CD4-positive, alpha-beta T cell treated with Interleukin-10 for 1 hour (primary cell): Measurements from ENCODE around the gene FAM13C.
"Not testable (repeated sequence)": the region's sequence is repeated elsewhere in the genome, so short reads cannot be mapped to it uniquely, and the experiment has no call there.

Experiments
- DNase-seq: peaks from one replicate; pipeline ENCODE4 v3.0.0-alpha.2; 2020

The FAM13C gene

DNA sequence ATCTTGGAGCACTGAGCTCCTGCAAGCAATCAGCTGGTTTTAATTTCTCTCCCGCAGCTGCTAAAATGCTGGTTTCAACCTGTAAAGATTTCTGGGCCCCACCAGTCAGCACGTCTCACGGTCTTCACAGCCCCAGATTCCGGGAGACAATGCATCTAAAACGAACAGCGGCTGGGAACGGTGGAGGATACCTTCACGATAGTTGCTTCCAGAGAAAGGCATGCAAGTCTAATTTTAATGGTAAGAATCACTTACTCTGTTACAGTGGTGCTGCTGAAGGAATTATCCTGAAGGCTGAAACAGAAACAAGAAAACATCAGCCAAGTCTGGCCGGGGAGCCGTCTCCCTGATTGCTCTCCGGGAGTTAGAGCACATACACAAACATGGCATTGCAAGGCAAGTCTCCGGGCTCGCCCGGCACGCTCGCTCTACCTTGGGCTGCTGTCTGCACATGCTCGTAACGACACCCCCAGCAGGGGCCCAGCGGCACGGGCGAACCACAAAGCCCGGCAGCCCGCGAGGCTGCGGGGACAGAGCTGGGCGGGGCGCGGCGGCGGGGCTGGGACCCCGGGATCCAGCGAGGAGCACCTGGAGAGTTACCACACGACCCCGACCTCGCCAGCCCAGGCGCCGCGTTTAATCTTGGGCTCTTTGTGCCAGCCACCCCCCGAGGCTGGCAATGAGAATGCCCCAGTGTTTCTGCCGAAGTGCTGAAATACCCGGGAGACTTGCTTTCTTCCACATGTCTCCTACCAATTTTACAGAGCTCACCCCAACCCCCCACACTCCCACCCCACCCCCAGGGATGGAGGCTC is at the start of gene FAM13C:
Gene FAM13C, minus strand, starts transcription at position 406 of the 815 bp plus-strand sequence. Its CDS starts 89 bp downstream, at position 317.
- DNase-seq = no peak

DNA sequence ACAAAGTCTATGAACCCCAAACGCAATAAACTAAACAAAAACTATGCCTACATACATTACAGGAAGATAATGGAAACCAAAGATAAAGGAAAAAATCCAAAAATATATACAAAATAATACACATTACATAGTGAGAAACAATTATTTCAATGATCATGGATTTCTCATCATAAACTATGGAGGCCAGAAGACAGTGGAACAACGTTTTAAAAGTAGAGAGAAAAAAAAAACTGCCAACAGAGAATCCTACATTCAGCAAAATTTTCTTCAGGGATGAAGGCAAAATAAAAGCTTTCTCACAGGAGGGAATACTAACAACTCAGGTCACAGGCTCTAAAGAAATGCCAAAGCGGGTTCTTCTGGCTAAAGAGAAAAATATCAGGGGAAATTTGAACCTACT is 42.9 kb upstream of the FAM13C start:
- DNase-seq = no peak

DNA sequence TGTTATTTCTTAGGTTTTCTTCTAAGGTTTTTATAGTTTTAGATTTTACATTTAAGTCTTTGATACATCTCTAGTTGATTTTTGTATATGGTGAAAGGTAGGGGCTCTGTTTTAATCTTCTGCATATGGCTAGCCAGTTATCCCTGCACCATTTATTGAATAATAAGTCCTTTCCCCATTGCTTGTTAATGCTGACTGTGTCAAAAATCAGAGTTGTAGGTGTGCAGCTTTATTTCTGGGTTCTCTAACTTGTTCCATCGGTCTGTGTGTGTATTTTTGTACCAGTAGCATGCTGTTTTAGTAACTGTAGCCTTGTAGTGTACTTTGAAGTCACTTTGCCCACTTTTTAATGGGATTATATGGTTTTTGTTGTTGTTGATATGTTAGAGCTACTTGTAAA is 37.9 kb upstream of the FAM13C start:
- no peak for DNase-seq

DNA sequence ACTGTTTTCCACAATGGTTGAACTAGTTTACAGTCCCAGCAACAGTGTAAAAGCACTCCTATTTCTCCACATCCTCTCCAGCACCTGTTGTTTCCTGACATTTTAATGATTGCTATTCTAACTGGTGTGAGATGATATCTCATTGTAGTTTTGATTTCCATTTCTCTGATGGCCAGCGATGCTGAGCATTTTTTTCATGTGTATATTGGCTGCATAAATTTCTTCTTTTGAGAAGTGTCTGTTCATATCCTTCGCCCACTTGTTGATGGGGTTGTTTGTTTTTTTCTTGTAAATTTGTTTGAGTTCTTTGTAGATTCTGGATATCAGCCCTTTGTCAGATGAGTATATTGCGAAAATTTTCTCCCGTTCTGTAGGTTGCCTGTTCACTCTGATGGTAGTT is 37.0 kb upstream of the FAM13C start:
- not testable (repeated sequence) for DNase-seq

DNA sequence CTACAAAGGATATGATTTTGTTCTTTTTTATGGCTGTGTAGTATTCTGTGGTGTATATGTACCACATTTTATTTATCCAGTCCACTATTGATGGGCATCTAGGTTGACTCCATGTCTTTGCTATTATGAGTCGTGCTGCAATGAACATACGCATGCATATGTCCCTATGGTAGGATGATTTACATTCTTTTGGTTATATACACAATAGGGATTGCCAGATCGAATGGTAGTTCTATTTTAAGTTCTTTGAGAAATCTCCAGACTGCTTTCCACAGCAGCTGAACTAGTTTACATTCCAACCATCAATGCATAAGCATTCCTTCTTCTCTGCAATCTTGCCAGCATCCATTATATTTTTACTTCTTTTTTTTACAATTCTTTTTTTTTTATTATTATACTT is 35.6 kb upstream of the FAM13C start:
- no peak for DNase-seq

DNA sequence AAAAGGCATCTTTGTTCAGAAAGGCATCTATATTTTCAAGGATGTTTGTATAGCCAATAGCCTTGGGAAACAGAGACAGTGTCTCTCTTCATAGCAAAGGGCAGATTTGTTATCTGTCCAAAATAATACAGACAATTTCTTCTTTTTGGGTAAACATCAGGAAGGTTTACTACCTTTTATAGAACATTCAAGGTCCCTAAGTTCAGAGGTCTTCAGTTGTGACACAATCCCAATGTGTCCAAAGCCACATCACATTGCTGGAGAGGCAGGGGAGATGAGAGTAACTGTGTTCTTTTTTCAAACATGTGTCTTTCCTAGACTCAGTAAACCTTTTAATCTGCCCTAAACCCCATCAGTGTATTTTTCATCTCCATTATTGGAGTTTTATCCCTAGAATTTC is 33.6 kb upstream of the FAM13C start:
- no peak for DNase-seq

DNA sequence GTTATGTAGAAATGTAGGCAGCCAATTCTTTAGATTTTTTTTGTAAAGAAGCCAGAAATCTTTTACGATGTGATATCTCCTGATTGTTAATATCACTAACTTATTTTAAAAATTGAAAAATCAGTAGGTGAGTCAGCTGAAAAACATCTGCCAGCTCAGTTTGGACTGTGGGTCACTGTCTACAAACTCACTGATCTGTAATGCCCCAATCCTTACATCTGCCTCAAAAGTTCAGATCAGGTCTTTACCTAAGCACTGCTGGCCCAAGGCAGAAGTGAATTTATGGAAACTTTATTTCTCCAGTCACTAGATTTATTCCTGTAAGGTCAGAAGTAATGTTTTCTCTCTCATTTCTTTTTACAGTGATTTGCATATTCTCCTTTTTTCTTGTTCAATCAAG is 31.0 kb upstream of the FAM13C start:
- DNase-seq = no peak

DNA sequence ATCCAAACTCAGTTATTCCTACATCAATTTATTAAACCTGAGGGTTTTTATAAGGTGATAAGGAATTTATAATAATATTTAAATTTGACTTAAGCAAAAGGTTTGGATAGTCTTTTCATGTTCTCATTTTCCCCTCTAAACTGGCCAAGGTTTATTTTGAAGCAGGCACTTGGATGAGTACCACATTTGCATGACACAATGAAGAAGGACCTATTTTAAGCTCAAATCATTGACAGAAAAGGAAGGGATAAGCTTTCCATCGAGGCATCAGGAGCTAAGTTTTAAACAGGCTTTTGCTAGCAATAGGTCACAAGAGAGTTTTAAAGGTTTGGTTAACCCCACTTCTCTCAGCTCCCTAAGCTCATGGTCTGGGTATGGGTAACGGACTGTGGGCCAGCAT is 28.7 kb upstream of the FAM13C start:
- no peak for DNase-seq

DNA sequence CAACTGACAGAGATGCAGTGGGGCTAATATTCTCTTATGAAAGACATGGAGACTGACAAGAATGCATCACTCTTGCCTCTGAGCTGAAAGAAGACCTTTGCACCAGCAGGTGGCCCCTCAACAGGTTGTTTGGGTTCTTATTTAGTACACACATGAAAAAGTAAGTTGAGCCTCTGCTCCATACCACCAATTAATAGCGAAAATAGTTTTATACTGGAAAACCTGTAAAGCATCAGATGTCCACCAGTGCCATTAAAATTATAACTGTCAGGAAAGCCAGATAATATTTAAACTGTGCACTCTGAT is 26.3 kb upstream of the FAM13C start:
- DNase-seq = no peak

DNA sequence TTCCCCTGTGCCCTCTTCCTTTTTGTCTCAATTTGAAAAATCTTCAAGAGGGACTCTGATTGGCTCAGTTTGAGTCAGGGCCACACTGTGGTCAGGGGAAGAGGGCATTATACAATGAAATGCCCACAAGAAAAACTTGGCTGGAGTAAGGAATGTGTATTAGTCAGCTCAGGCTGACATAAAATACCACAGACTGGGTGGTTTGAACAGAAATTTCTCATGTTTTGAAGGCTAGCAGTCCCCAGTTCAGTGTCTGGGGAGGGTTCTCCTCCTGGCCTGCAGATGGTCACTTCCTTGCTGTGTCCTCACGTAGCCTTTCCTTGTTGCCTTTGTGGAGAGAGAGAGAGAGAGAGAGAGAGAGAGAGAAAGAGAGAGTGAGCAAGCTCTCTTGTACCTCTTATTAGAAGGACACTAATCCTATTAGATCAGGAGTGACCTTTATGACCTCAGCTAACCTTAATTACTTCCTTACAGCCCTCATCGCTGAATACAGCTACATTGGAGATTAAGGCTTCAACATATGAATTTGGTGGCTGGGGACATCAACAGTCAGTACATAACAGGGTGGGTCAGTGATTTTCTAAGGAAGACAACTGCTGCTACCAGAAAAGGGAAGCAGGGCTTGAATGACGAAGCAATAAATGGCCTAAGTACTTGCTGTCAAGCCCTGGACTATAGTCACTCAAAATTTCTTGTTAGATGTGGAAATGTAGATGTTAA is 25.8 kb upstream of the FAM13C start:
- no peak for DNase-seq

DNA sequence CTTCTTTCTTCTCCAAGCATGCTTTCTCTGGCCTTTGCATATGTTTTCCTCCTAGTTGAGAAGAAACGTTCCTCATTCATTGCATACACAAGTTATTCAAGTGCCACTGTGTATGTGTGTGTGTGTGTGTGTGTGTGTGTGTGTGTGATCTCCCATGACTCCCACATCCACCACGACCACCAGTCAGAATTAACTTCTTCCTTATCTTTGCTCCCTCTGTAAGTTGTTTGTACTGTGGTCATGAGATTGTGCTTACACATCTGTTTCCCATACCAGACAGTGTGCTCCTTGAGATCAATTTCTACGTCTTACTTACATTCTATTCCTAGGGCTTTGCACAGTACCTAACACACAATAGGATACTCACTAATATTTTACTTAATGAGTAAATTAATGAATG is 22.4 kb upstream of the FAM13C start:
- DNase-seq = no peak

DNA sequence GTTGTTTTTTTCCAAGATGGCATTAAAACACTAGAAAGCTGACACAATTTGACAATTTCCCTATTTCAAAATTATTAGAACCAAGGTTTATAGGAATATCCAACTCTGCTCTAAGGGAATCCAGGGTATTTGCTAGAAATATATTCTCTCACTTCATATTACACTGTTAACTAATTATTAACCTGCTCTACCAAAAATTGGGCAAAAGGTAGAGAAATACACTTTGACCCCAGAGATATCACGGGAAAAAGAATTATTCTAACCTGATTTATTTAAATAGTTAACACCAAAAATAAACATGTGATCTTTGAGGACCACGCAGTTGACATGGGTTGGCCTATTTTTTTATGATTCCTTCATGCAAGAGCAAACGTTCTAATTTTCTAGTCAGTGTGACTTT is 21.6 kb upstream of the FAM13C start:
- DNase-seq = no peak

DNA sequence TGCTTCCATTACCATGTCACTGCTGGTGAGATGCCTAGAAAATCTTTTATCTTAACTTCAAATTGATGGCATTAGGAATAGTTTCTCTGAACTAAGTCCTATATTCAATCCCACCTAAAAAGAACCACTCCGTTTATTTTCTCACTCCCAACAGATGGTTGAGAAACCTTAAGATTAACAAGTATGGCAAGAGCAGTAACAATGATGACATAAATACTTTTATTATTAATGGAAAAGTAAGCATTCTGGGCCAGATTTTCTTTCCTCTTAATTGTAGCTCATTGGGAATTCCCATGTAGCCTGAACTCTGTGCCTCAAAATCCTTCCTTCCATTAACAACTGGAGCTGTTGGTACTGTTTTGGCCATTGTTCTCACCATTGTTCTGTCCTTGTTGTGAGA is 21.1 kb upstream of the FAM13C start:
- no peak for DNase-seq

DNA sequence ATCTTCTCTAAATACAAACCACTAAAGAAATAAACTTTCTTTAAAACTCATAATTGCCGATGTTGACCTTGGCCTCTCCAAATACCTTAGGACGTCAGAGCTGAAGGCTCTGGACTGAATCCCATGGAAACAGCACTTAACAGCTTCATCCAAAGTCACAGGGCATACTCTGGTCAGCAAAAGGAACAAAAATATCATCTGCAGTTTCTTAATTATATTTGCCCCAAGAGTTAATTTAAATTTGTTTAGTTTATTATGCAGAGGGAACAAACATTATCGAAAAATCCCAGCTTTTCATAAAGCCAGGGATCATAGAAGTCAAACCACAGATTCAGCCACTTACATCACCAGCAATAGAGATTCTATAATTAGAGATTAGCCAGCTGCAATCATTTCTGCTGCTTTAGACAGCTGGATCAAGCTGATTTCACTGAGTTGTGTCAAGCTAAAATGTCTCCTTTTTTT is 20.5 kb upstream of the FAM13C start:
- DNase-seq = no peak

DNA sequence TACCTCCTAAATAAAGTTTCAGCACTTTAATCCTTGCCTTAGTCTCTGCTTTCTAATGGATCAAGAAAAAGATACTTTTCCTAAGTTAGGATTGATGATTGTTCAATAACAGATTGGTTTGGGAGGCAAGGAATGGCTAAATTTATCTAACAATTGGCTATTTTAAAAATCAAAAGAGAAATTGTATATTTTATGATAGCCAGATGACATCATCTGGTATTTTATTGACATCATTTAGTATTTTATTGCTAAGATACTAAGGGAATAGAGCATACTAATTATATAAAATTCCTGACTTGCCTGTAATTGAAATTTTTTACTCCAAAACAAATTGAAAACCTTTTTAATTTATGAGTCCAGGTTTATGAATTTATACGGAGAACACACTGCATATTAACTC is 19.3 kb upstream of the FAM13C start:
- DNase-seq = no peak

DNA sequence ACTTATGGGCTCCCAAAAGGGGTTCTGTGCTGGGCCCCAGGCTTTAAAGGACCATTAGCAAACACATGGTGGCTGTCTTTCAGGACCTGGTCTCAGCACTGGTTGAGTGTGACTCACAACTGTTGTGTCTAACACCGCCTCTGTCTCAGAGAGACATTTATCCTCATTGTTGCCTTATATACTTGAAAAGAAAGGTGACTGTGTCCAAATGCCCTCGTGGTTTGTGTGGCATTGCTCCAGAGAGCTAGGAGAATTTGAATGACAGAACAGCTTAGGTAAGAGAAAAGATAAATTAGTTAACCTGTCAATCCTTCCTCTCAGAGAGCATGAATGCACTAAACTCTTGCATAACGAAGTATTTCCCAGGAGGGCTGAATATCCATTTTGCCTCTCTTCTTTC is 14.5 kb upstream of the FAM13C start:
- DNase-seq = no peak

DNA sequence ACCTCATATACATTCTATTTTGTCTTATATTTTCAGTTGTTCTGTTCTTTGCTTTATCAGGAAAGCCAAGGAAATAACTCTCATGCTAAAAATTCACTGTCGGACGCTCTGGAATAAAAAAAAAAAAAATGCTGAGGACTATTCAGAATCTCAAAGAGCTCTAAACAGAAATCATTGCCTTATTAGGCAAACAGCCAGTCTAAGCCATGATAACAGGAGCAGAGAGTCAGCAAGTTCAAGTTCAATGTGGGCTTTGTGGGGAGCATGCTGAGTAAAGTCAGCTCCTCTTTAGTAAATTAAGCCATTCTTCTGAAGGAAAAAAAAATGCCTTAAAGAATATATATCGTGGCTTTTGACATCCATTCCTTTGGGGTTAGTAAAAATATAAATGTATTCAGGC is 13.6 kb upstream of the FAM13C start:
- DNase-seq = no peak

DNA sequence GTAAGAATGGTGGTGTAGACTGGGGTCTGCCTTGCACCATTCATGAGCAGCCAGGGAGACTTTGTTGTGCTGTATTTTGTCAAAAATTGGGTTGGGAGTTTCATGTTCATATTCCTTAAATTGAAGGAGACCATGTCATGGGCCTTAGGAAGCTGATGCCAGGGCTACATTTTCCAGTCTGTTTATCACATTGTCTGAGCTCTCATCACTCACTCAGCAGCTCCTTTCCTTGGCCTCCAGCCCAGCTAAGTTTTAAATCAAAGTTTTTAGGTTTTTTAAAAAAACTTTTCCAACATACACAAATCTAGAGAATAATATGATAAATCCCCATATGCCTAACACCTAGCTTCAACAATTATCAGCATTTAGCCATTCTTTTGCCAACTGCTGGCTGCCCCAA is 12.6 kb upstream of the FAM13C start:
- no peak for DNase-seq

DNA sequence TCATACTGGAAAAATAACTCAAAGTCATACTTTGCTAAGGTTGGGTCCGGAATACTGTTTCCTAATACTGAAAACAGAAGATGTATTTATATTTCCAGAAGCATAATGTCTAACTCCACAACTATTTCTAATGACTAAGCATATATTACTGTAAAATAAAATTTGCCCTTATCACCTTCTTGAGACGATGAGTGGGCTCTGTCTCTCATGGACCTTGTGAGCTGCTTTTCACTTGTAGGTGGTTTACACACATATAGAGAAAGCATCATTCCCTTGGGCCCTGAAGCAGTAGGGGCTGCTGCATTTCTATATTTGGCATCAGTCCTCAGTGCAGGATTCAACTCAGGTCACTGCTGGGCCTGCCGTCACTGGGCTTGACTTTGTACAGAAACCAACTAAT is 10.7 kb upstream of the FAM13C start:
- DNase-seq = no peak

DNA sequence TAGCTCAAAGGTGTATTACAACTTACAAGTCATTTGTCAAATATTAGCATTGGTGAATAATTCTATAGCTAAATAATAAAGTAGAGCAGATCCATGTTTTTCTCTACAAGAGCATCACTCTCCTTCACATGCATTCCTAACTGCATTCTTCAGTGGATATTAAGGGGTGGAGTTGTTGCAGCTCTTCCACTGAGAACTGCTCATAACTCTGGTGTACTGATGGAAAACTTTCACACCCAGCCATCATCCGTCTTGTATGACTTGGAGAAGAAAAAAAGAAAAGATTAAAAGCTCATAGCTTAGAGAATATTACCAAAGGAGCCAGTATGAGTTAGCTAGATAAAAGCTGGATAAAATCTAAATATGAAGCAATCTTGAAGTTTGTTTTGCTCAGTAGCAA is 10.2 kb upstream of the FAM13C start:
- no peak for DNase-seq

DNA sequence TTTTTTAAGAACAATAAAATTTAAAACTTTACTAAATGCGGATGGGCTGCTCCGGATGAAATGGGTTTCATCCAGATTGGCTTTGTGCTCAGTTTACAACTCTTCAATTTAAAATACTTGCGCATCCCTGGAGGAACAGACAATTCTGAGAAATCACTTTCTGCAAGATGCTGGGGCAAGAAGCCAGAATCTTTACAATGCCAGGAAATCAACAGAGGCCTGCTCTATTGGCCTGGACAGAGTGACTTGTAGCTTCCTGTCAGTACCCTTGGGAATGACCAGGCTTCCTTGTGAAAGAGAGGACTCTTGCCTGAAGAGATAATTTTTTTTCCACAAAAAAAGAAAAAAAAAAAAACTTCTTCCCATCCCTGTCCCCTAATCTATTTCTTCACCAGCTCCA is 3.9 kb upstream of the FAM13C start:
- no peak for DNase-seq

DNA sequence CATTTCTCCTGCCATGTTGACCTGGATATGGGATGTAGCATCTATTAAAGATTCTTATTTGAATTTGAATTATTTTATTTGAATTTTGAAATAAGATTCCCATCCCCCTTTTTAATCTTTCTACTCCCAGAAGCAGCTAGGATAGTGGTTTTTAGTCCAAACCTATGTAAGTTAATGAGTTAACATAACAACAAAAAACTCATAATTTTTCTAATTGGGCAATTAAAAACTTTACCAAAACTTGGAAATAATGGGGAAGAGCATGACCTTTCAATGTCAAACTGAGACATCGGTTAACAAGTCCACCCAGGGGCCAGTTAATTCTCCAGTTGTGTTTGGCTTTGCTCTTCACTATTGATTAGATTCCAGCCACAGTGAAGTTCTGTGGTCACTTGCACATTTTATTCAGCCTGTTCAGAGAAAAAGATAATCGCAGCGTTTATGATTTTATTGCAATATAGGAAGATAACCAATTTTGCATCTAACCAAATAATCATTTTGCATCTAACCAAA is 1.2 kb upstream of the FAM13C start:
- DNase-seq = no peak

DNA sequence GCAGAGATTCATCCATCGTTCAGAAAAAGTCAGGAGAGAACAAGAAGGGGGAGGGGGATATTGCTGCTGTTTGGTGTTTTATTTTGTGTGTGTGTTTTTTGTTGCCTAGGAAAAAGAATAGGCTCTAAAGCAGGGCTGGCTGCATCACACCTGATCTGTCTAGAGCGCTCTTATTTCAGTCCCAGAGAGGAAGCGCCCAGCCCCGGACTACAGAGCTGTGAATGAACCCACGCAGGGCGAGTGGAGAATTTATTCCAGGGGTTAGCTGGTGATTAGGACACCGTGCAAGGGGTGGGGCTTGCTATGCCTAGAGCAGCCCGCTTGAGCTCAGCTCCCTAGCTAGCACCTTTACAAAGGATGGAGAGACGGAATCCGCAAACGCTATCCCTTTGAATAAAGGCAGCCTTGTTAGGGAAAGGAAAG is 621 bp upstream of the FAM13C start:
- DNase-seq = no peak

DNA sequence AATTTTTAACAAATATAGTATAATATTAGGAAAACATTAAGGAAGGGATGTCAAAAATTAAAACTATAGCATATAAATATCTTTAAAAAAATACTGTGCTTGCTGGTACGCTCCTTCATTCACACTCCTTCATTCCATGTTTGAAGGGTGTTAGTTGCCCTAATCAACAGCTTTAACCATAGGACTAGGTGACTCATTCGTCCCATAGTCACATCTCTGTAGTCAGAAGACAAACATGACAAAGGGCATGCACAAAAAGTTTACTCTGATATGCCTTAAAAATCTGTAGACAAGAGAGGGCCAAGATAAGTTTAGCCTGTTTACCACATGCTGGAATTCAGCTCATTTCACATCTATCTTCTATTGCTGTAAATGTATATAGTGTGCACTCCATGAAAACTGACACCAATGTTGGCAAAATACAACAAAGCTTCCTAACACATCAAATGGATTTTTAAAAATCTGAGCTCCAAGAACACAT is 646 bp downstream of the FAM13C start:
- DNase-seq = no peak
